Mammary epithelial cell (primary cell): ENCODE results near the gene DDX1.

Experiments used
- EZH2 ChIP-seq: IDR thresholded peaks from 2 replicates; pipeline ENCODE4 v1.6.1; 2012; ENCODE audit warnings: low read length, inconsistent platforms, borderline replicate concordance
- TF ChIP-seq, protein P1 (sequence below), 2 donors: IDR thresholded peaks in 1 of 2; conservative IDR thresholded peaks in 1 of 2; 2 replicates each; pipeline ENCODE4 v1.5.1; 2011 to 2012; ENCODE audit warnings: inconsistent platforms in 2 of 2, low read length in 2 of 2, mild to moderate bottlenecking in 2 of 2, control low read depth in 1 of 2, low read depth in 1 of 2; ENCODE audit not compliant: insufficient read depth in 1 of 2; ENCODE audit errors: extremely low read depth in 1 of 2

- TF ChIP-seq, protein P1, sequence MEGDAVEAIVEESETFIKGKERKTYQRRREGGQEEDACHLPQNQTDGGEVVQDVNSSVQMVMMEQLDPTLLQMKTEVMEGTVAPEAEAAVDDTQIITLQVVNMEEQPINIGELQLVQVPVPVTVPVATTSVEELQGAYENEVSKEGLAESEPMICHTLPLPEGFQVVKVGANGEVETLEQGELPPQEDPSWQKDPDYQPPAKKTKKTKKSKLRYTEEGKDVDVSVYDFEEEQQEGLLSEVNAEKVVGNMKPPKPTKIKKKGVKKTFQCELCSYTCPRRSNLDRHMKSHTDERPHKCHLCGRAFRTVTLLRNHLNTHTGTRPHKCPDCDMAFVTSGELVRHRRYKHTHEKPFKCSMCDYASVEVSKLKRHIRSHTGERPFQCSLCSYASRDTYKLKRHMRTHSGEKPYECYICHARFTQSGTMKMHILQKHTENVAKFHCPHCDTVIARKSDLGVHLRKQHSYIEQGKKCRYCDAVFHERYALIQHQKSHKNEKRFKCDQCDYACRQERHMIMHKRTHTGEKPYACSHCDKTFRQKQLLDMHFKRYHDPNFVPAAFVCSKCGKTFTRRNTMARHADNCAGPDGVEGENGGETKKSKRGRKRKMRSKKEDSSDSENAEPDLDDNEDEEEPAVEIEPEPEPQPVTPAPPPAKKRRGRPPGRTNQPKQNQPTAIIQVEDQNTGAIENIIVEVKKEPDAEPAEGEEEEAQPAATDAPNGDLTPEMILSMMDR (conservative IDR thresholded peaks at IDR 0.05 in 1 of 2, IDR thresholded peaks at IDR 0.05 in 1 of 2; ENCODE audit: extremely low read depth in 1 of 2, insufficient read depth in 1 of 2, low read depth in 1 of 2, low read length in 2 of 2) = no peak
- no peak for TF ChIP-seq EZH2
Observed at GRCh38 chr2:15675456-15676195, 84.0 kb downstream of the DDX1 start.
